Neural cell (in vitro differentiated cells): ENCODE results near the gene NRG2. TPM values are rescaled to one million over a fixed set of nuclear protein-coding genes. Genes with fewer than 3 reads are reported as not detected.

Experiments
- H2AFZ ChIP-seq: fragments of 200-600, 300-800 bp; sonication (generic), shearing (Covaris generic); 2 replicates; pipeline ENCODE4 v1.6.0; 2014; ENCODE audit warnings: low read depth, mild to moderate bottlenecking, antibody characterized with exemption, low read length, moderate library complexity
- H3F3A ChIP-seq: fragments of 200-600 bp; shearing (Covaris generic); 2 replicates; pipeline ENCODE4 v1.6.1; 2016; ENCODE audit warnings: mild to moderate bottlenecking, moderate library complexity, mixed read lengths, antibody characterized with exemption, low read length; ENCODE audit not compliant: insufficient read depth, poor library complexity, severe bottlenecking
- H3K27ac ChIP-seq: fragments of 200-600, 300-800 bp; sonication (generic), shearing (Covaris generic); 2 replicates; pipeline ENCODE4 v1.5.1; 2014; ENCODE audit warnings: mild to moderate bottlenecking, low read length, moderate library complexity
- H3K27me3 ChIP-seq: fragments of 300-800, 200-600 bp; sonication (generic), shearing (Covaris generic); 2 replicates; pipeline ENCODE4 v1.6.0; 2014; ENCODE audit warnings: mild to moderate bottlenecking, low read depth, low read length, moderate library complexity; ENCODE audit not compliant: insufficient read depth
- H3K36me3 ChIP-seq: fragments of 300-800, 200-600 bp; sonication (generic), shearing (Covaris generic); 2 replicates; pipeline ENCODE4 v1.5.1; 2014; ENCODE audit warnings: mild to moderate bottlenecking, antibody characterized with exemption, low read length, moderate library complexity; ENCODE audit not compliant: insufficient read depth
- H3K4me2 ChIP-seq: fragments of 300-800, 200-600 bp; sonication (generic), shearing (Covaris generic); 2 replicates; pipeline ENCODE4 v1.6.0; 2014; ENCODE audit warnings: mild to moderate bottlenecking, low read length
- H3K4me3 ChIP-seq: fragments of 300-800, 200-600 bp; sonication (generic), shearing (Covaris generic); 2 replicates; pipeline ENCODE4 v1.5.1; 2014; ENCODE audit warnings: mild to moderate bottlenecking, low read length, moderate library complexity
- H3K79me2 ChIP-seq: fragments of 200-600 bp; shearing (Covaris generic); replicated peaks from 2 replicates; pipeline ENCODE4 v1.6.0; 2014; ENCODE audit warnings: mild to moderate bottlenecking, low read length, moderate library complexity; ENCODE audit not compliant: insufficient read depth
- H3K9ac ChIP-seq: fragments of 300-800, 200-600 bp; sonication (generic), shearing (Covaris generic); 2 replicates; pipeline ENCODE4 v1.6.1; 2016; ENCODE audit warnings: mild to moderate bottlenecking, low read length, mixed read lengths
- H3K9me2 ChIP-seq: fragments of 200-600 bp; shearing (Covaris generic); 2 replicates; pipeline ENCODE4 v1.6.1; 2016; ENCODE audit warnings: mild to moderate bottlenecking, low read length, mixed read lengths; ENCODE audit not compliant: insufficient read depth
- H3K9me3 ChIP-seq: fragments of 200-600, 300-800 bp; sonication (generic), shearing (Covaris generic); 2 replicates; pipeline ENCODE4 v1.6.1; 2016; ENCODE audit warnings: mild to moderate bottlenecking, mixed run types, low read length, moderate library complexity, mixed read lengths
- H4K20me1 ChIP-seq: fragments of 200-600 bp; shearing (Covaris generic); 2 replicates; pipeline ENCODE4 v1.6.1; 2016; ENCODE audit warnings: mild to moderate bottlenecking, mixed run types; ENCODE audit not compliant: insufficient read depth
- EP300 ChIP-seq: fragments of 450-650 bp; conservative IDR thresholded peaks from 2 replicates; pipeline ENCODE4 v1.6.1; 2014; ENCODE audit warnings: antibody characterized with exemption, mild to moderate bottlenecking, moderate library complexity; ENCODE audit not compliant: poor library complexity, severe bottlenecking
- MXI1 ChIP-seq: fragments of 450-650 bp; conservative IDR thresholded peaks from 2 replicates; pipeline ENCODE4 v1.6.1; 2014; ENCODE audit warnings: antibody characterized with exemption, mild to moderate bottlenecking; ENCODE audit not compliant: poor library complexity, severe bottlenecking
- POLR2AphosphoS5 ChIP-seq: IDR thresholded peaks from 2 replicates; pipeline ENCODE4 v1.6.1; 2012
- RAD21 ChIP-seq: fragments of 450-650 bp; conservative IDR thresholded peaks from 2 replicates; pipeline ENCODE4 v1.6.1; 2014; ENCODE audit warnings: antibody characterized with exemption, mild to moderate bottlenecking, moderate library complexity
- SMC3 ChIP-seq: fragments of 450-650 bp; conservative IDR thresholded peaks from 2 replicates; pipeline ENCODE4 v1.6.1; 2014; ENCODE audit warnings: antibody characterized with exemption, mild to moderate bottlenecking, moderate library complexity; ENCODE audit not compliant: poor library complexity
- TAF1 ChIP-seq: IDR thresholded peaks from 2 replicates; pipeline ENCODE4 v1.6.1; 2012; ENCODE audit warnings: low read depth
- polyA plus RNA-seq: library from polyadenylated mRNA; depleted of rRNA; stranded (reverse); fragments of >200 nt; gene quantifications from 2 replicates; pipeline ENCODE4 v1.2.3, GENCODE V29; 2014
- TF ChIP-seq, protein P1 (sequence below): fragments of 450-650 bp; IDR thresholded peaks from 2 replicates; pipeline ENCODE4 v1.5.1; 2014; ENCODE audit warnings: antibody characterized with exemption, mild to moderate bottlenecking, moderate library complexity; ENCODE audit not compliant: poor library complexity, severe bottlenecking
- TF ChIP-seq, protein P2 (sequence below): IDR thresholded peaks from 2 replicates; pipeline ENCODE4 v1.6.1; 2012; ENCODE audit warnings: borderline replicate concordance

The NRG2 gene
- polyA plus RNA-seq, 1 donor from 2014 or later: 5.4 TPM

DNA sequence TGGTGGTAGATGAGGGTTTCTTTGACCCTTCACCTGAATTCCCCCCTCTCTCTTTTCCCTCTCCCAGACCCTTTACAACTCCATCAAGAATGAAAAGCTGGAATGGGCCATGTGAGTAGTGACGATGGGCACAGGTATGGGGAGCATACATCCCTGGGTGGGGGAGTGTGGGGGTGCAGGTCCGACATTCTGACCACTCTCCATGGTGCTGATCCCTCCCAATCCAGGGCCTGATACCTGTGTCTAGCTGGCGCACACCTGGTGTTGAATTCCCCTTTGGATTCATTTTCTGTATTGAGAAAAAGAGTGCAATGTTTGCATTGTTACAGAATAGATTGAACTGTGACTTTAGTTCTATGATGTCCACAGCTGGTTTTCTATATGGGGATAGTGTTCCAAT lies 207.4 kb downstream of the NRG2 start:
- Histone ChIP-seq H3K9me3 (no peaks in the 10 kb centered on the region), H3K9ac (no peak overlapping the region), H3K4me2 (no peak overlapping the region), H3K9me2 (no peaks in the 10 kb centered on the region), H3K79me2 (no peaks in the 10 kb centered on the region), H3K4me3 (no peak overlapping the region), H3K27me3 (no peaks in the 10 kb centered on the region), H2AFZ (no peak overlapping the region), H3F3A (no peaks in the 10 kb centered on the region), H3K27ac (no peak overlapping the region), H4K20me1 (no peaks in the 10 kb centered on the region), H3K36me3 (peaks cover 16% of the 10 kb centered on the region)
- no peak for TF ChIP-seq SMC3
- no peak for TF ChIP-seq EP300
- no peak for TF ChIP-seq RAD21
- TF ChIP-seq POLR2AphosphoS5: no peak
- TF ChIP-seq TAF1: no peak

DNA sequence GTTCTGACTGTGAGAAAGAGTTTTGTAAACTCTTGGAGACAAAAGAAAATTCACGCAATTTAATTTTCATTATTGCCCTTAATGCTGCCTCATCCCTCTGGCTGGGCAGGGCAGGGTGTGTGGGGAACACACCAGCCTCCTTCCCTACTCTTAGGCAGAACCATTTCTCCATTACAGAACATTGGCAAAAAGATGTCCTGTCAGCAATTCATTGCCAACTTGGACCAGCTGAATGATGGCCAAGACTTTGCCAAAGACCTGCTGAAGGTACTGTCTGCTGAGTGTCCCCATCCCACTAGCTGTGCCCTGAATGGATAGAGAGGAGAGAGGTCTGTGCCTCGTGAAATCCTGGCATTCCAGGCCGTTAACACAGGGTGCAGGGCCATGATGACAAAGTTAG lies 209.6 kb downstream of the NRG2 start:
- H2AFZ ChIP-seq: no peak overlapping the region
- H3K9me2 ChIP-seq: no peaks in the 10 kb centered on the region
- no peak overlapping the region for H3K27ac ChIP-seq
- H3K9ac ChIP-seq: no peak overlapping the region
- H4K20me1 ChIP-seq: no peaks in the 10 kb centered on the region
- H3F3A ChIP-seq: no peaks in the 10 kb centered on the region
- no peak overlapping the region for H3K4me2 ChIP-seq
- H3K27me3 ChIP-seq: no peaks in the 10 kb centered on the region
- no peak for TF ChIP-seq MXI1
- TF ChIP-seq POLR2AphosphoS5: no peak
- TF ChIP-seq SMC3: no peak
- TF ChIP-seq, protein P1, sequence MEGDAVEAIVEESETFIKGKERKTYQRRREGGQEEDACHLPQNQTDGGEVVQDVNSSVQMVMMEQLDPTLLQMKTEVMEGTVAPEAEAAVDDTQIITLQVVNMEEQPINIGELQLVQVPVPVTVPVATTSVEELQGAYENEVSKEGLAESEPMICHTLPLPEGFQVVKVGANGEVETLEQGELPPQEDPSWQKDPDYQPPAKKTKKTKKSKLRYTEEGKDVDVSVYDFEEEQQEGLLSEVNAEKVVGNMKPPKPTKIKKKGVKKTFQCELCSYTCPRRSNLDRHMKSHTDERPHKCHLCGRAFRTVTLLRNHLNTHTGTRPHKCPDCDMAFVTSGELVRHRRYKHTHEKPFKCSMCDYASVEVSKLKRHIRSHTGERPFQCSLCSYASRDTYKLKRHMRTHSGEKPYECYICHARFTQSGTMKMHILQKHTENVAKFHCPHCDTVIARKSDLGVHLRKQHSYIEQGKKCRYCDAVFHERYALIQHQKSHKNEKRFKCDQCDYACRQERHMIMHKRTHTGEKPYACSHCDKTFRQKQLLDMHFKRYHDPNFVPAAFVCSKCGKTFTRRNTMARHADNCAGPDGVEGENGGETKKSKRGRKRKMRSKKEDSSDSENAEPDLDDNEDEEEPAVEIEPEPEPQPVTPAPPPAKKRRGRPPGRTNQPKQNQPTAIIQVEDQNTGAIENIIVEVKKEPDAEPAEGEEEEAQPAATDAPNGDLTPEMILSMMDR: no peak
- TF ChIP-seq EP300: no peak
- H3K4me3 ChIP-seq: no peak overlapping the region
- H3K9me3 ChIP-seq: no peaks in the 10 kb centered on the region
- H3K79me2 ChIP-seq: no peaks in the 10 kb centered on the region
- H3K36me3 ChIP-seq: peaks cover 22% of the 10 kb centered on the region

DNA sequence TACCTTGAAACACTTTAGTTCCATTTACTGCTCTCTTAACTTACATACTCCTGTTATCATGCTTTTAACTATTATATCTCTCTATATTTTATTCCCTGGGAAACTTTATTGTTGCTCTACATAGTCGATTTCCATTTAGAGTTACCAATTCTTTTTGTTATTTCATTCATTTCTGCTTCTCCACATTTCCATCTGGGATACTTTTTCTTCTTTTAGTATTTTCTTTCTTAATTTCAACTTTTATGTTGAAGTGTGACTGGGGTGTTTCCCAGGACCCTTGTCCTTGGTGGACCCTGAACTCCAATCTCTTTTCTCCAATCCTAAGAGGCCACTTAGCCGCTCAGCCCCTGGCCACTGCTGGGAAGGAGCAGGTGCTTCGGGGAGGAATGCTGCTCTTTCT lies 211.5 kb downstream of the NRG2 start:
- H3K27ac ChIP-seq: no peak overlapping the region

DNA sequence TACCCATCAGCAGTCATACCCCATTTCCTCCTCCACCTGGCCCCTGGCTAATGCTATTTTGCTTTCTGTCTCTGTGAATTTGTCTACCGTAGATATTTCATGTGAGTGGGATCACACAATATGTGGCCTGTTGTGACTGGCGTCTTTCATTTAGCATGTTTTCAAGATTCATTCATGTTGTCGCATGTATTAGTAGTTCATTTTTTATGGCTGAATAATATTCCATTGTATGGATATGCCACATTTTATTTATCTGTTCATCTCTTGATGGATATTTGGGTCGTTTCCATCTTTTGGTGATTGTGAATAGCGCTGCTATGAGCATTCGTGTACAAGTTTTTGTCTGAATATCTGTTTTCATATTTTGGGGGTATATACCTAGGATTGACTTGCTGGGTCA lies 213.6 kb downstream of the NRG2 start:
- Histone ChIP-seq H3K79me2 (no peaks in the 10 kb centered on the region), H4K20me1 (no peaks in the 10 kb centered on the region), H3K27ac (no peak overlapping the region), H3K27me3 (no peaks in the 10 kb centered on the region), H3K9ac (no peak overlapping the region), H2AFZ (no peak overlapping the region), H3K9me3 (no peaks in the 10 kb centered on the region), H3F3A (no peaks in the 10 kb centered on the region), H3K9me2 (no peaks in the 10 kb centered on the region), H3K36me3 (peaks cover 22% of the 10 kb centered on the region), H3K4me3 (no peak overlapping the region), H3K4me2 (no peak overlapping the region)
- TF ChIP-seq MXI1: no peak
- TF ChIP-seq, protein P1: no peak
- no peak for TF ChIP-seq EP300
- no peak for TF ChIP-seq TAF1
- TF ChIP-seq RAD21: no peak
- TF ChIP-seq, protein P2, sequence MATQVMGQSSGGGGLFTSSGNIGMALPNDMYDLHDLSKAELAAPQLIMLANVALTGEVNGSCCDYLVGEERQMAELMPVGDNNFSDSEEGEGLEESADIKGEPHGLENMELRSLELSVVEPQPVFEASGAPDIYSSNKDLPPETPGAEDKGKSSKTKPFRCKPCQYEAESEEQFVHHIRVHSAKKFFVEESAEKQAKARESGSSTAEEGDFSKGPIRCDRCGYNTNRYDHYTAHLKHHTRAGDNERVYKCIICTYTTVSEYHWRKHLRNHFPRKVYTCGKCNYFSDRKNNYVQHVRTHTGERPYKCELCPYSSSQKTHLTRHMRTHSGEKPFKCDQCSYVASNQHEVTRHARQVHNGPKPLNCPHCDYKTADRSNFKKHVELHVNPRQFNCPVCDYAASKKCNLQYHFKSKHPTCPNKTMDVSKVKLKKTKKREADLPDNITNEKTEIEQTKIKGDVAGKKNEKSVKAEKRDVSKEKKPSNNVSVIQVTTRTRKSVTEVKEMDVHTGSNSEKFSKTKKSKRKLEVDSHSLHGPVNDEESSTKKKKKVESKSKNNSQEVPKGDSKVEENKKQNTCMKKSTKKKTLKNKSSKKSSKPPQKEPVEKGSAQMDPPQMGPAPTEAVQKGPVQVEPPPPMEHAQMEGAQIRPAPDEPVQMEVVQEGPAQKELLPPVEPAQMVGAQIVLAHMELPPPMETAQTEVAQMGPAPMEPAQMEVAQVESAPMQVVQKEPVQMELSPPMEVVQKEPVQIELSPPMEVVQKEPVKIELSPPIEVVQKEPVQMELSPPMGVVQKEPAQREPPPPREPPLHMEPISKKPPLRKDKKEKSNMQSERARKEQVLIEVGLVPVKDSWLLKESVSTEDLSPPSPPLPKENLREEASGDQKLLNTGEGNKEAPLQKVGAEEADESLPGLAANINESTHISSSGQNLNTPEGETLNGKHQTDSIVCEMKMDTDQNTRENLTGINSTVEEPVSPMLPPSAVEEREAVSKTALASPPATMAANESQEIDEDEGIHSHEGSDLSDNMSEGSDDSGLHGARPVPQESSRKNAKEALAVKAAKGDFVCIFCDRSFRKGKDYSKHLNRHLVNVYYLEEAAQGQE: no peak

More for the DNA sequence above, 211.5 kb downstream of the NRG2 start:
- no peaks in the 10 kb centered on the region for H3K79me2 ChIP-seq
- peaks cover 22% of the 10 kb centered on the region for H3K36me3 ChIP-seq
- H4K20me1 ChIP-seq: no peaks in the 10 kb centered on the region
- H3K27me3 ChIP-seq: no peaks in the 10 kb centered on the region
- H3K9ac ChIP-seq: no peak overlapping the region
- H3K9me2 ChIP-seq: no peaks in the 10 kb centered on the region
- no peak overlapping the region for H3K4me3 ChIP-seq
- H3K4me2 ChIP-seq: no peak overlapping the region
- H3F3A ChIP-seq: no peaks in the 10 kb centered on the region
- H3K9me3 ChIP-seq: no peaks in the 10 kb centered on the region
- H2AFZ ChIP-seq: no peak overlapping the region
- TF ChIP-seq EP300: no peak
- TF ChIP-seq RAD21: no peak
- TF ChIP-seq TAF1: no peak
